D721Med (cell line): Measurements from ENCODE around the gene SFXN1.
"Not testable (repeated sequence)": the region's sequence is repeated elsewhere in the genome, so short reads cannot be mapped to it uniquely, and the experiment has no call there.

Experiments
- DNase-seq: peaks from one replicate; pipeline ENCODE4 v3.0.0; 2011; ENCODE audit warnings: low spot score; ENCODE audit not compliant: insufficient read length
- FAIRE-seq: peaks from 2 replicates; lab custom pipeline; 2011; peaks lifted over from hg19 to GRCh38; lab: Jason Lieb, UNC
- CTCF ChIP-seq: IDR thresholded peaks from 2 replicates; pipeline ENCODE4 v1.5.1; 2012; ENCODE audit warnings: mild to moderate bottlenecking, control low read depth; ENCODE audit not compliant: insufficient read depth; ENCODE audit errors: missing control alignments

Gene SFXN1

GRCh38 chr5:175526691-175527090 lies 48.3 kb downstream of the SFXN1 start:
- FAIRE-seq (no peak), DNase-seq (no peak)
- TF ChIP-seq CTCF: no peak

GRCh38 chr5:175531361-175531760 lies 53.0 kb downstream of the SFXN1 start:
- FAIRE-seq: no peak
- DNase-seq: no peak
- no peak for TF ChIP-seq CTCF

- TF ChIP-seq CTCF: peak; percentile 99
- no peak for FAIRE-seq
- DNase-seq: peak; percentile 62
Observed at GRCh38 chr5:175534070-175534932, 55.9 kb downstream of the SFXN1 start.

GRCh38 chr5:175535331-175535730 lies 57.0 kb downstream of the SFXN1 start:
- FAIRE-seq, DNase-seq: not testable (repeated sequence)

GRCh38 chr5:175535796-175536195 lies 57.4 kb downstream of the SFXN1 start:
- no peak for DNase-seq
- no peak for TF ChIP-seq CTCF
- FAIRE-seq: no peak

GRCh38 chr5:175538576-175538975 lies 60.2 kb downstream of the SFXN1 start:
- DNase-seq: no peak
- no peak for FAIRE-seq
- TF ChIP-seq CTCF: no peak

GRCh38 chr5:175539936-175540335 lies 61.6 kb downstream of the SFXN1 start:
- FAIRE-seq (no peak), DNase-seq (no peak)
- TF ChIP-seq CTCF: no peak
